HCT116 (cell line): ENCODE results near the gene TAP1. TPM values are rescaled to one million over a fixed set of nuclear protein-coding genes. Genes with fewer than 3 reads are reported as not detected.

Experiments used
- ATAC-seq: fragments of 200-7000 bp; cut with Tn5 transposase; 2 replicates; pipeline ENCODE4 v1.9.1; 2020; ENCODE audit warnings: mild to moderate bottlenecking, moderate library complexity
- BruUV-seq: library from RNA; stranded (reverse); fragments of 400-500 nt; replicated peaks from 2 replicates; lab custom pipeline; 2021; lab: Mats Ljungman, UMichigan
- CTCF ChIA-PET: fragments of 300-600 bp; sonication (Branson Sonifier 250); formaldehyde crosslinking; loops from one replicate; lab custom pipeline; 2021; ENCODE audit warnings: antibody characterized with exemption; lab: Charles Lee
- POLR2A ChIA-PET: fragments of 300-600, 350-600 bp; sonication (Branson Sonifier 250); formaldehyde crosslinking; loops from one replicate; lab custom pipeline; 2021; ENCODE audit warnings: antibody characterized with exemption; lab: Charles Lee
- RAD21 ChIA-PET, 2 experiments: fragments of 300-600 bp; sonication (Branson Sonifier 250); formaldehyde crosslinking; loops; one replicate each; lab custom pipeline; 2023; ENCODE audit warnings: low total read pairs in 2 of 2; ENCODE audit not compliant: uncharacterized antibody in 2 of 2, unreplicated experiment in 2 of 2, low non-redundant PET in 1 of 2; lab: Charles Lee
- DNase-seq: peaks from one replicate; pipeline ENCODE4 v3.0.0-alpha.2; 2010; ENCODE audit warnings: low read depth, low spot score
- H2AFZ ChIP-seq: fragments of 200-600 bp; shearing (Covaris generic), sonication (generic); 2 replicates; pipeline ENCODE4 v1.6.1; 2017; ENCODE audit warnings: low read depth, mixed run types, mixed read lengths, antibody characterized with exemption, low read length; ENCODE audit not compliant: poor library complexity, severe bottlenecking
- H3K27ac ChIP-seq: 2 replicates; pipeline ENCODE4 v1.5.1; 2012; ENCODE audit warnings: low read depth, low read length
- H3K27me3 ChIP-seq: fragments of 200-600 bp; sonication (generic); 2 replicates; pipeline ENCODE4 v1.6.1; 2016; ENCODE audit warnings: mixed run types, low read length, mixed read lengths; ENCODE audit not compliant: insufficient read depth
- H3K36me3 ChIP-seq, 2 experiments: fragments of 200-500 bp in 1 of 2; fragments of 200-600 bp in 1 of 2; sonication (Bioruptor generic) in 1 of 2; sonication (generic) in 1 of 2; 2 replicates each; pipeline versions ENCODE4 v1.5.1 to v1.6.1; 2014 to 2016; ENCODE audit warnings: low read length in 2 of 2, inconsistent platforms in 1 of 2, mixed read lengths in 1 of 2, mixed run types in 1 of 2; ENCODE audit not compliant: insufficient read depth in 2 of 2, control insufficient read depth in 1 of 2
- H3K4me1 ChIP-seq, 2 experiments: fragments of 200-600 bp in 1 of 2; sonication (generic) in 1 of 2; 2 replicates each; pipeline versions ENCODE4 v1.5.1 to v1.6.1; 2012 to 2017; ENCODE audit warnings: low read length in 2 of 2, inconsistent platforms in 1 of 2, mild to moderate bottlenecking in 1 of 2, mixed read lengths in 1 of 2, mixed run types in 1 of 2, moderate library complexity in 1 of 2; ENCODE audit not compliant: insufficient read depth in 2 of 2, control insufficient read depth in 1 of 2
- H3K4me2 ChIP-seq: fragments of 200-600 bp; sonication (generic); 2 replicates; pipeline ENCODE4 v1.6.1; 2017; ENCODE audit warnings: mixed run types, low read length, mixed read lengths
- H3K4me3 ChIP-seq, 2 experiments: fragments of 200-600 bp in 1 of 2; sonication (generic) in 1 of 2; replicated peaks in 1 of 2; 2 replicates each; pipeline ENCODE4 v1.5.1; 2011 to 2016; ENCODE audit warnings: low read length in 2 of 2, control low read depth in 1 of 2, low read depth in 1 of 2, mild to moderate bottlenecking in 1 of 2, mixed read lengths in 1 of 2, mixed run types in 1 of 2
- H3K79me2 ChIP-seq: fragments of 200-600 bp; sonication (generic); 2 replicates; pipeline ENCODE4 v1.6.1; 2017; ENCODE audit warnings: mild to moderate bottlenecking, mixed run types, low read length, moderate library complexity, mixed read lengths; ENCODE audit not compliant: insufficient read depth
- H3K9ac ChIP-seq: fragments of 200-600 bp; sonication (generic); 2 replicates; pipeline ENCODE4 v1.6.1; 2016; ENCODE audit warnings: low read length, mixed read lengths
- H3K9me2 ChIP-seq: fragments of 200-600 bp; sonication (generic), shearing (Covaris generic); 2 replicates; pipeline ENCODE4 v1.6.1; 2017; ENCODE audit warnings: mixed run types, mild to moderate bottlenecking, moderate library complexity; ENCODE audit not compliant: insufficient read depth
- H3K9me3 ChIP-seq, 2 experiments: fragments of 200-500 bp in 1 of 2; fragments of 200-600 bp in 1 of 2; sonication (Bioruptor generic) in 1 of 2; sonication (generic) in 1 of 2; 2 replicates each; pipeline ENCODE4 v1.6.1; 2014 to 2017; ENCODE audit warnings: low read length in 2 of 2, mixed read lengths in 2 of 2, inconsistent platforms in 1 of 2, low read depth in 1 of 2, mild to moderate bottlenecking in 1 of 2, mixed run types in 1 of 2, moderate library complexity in 1 of 2; ENCODE audit not compliant: control insufficient read depth in 1 of 2, insufficient read depth in 1 of 2
- H4K20me1 ChIP-seq: fragments of 200-600 bp; sonication (generic), shearing (Covaris generic); 2 replicates; pipeline ENCODE4 v1.6.1; 2017; ENCODE audit warnings: mixed run types, mild to moderate bottlenecking, moderate library complexity; ENCODE audit not compliant: insufficient read depth
- CBX3 ChIP-seq: IDR thresholded peaks from 2 replicates; pipeline ENCODE4 v1.6.1; 2012; ENCODE audit warnings: low read depth
- CEBPB ChIP-seq: IDR thresholded peaks from 2 replicates; pipeline ENCODE4 v1.6.1; 2012; ENCODE audit warnings: low read depth
- EGR1 ChIP-seq: IDR thresholded peaks from 2 replicates; pipeline ENCODE4 v1.6.1; 2012; ENCODE audit warnings: low read depth
- EZH2phosphoT487 ChIP-seq: fragments of 200-600 bp; IDR thresholded peaks from 2 replicates; pipeline ENCODE4 v1.6.1; 2018; ENCODE audit warnings: antibody characterized with exemption, borderline replicate concordance
- JUND ChIP-seq: IDR thresholded peaks from 2 replicates; pipeline ENCODE4 v1.6.1; 2012
- POLR2A ChIP-seq: IDR thresholded peaks from 2 replicates; pipeline ENCODE4 v1.7.0; 2011; ENCODE audit warnings: borderline replicate concordance; ENCODE audit not compliant: insufficient read depth, insufficient read length; ENCODE audit errors: extremely low read depth
- POLR2AphosphoS5 ChIP-seq: IDR thresholded peaks from 2 replicates; pipeline ENCODE4 v1.6.1; 2011; ENCODE audit warnings: mild to moderate bottlenecking, low read depth, low read length, moderate library complexity
- RAD21 ChIP-seq: IDR thresholded peaks from 2 replicates; pipeline ENCODE4 v1.6.1; 2012; ENCODE audit warnings: low read depth, mild to moderate bottlenecking
- SIN3A ChIP-seq: IDR thresholded peaks from 2 replicates; pipeline ENCODE4 v1.6.1; 2012; ENCODE audit warnings: low read depth
- SP1 ChIP-seq: IDR thresholded peaks from 2 replicates; pipeline ENCODE4 v1.6.1; 2012; ENCODE audit warnings: low read depth
- SRF ChIP-seq: IDR thresholded peaks from 2 replicates; pipeline ENCODE4 v1.6.1; 2012; ENCODE audit warnings: low read depth
- TCF7L2 ChIP-seq: IDR thresholded peaks from 2 replicates; pipeline ENCODE4 v1.7.0; 2011; ENCODE audit warnings: borderline replicate concordance, inconsistent platforms; ENCODE audit not compliant: insufficient read depth, insufficient read length; ENCODE audit errors: extremely low read depth
- YY1 ChIP-seq: IDR thresholded peaks from 2 replicates; pipeline ENCODE4 v1.6.1; 2011; ENCODE audit warnings: low read length, low read depth, moderate library complexity, mild to moderate bottlenecking; ENCODE audit not compliant: insufficient replicate concordance; ENCODE audit errors: extremely low read depth
- ZFX ChIP-seq: fragments of 450-650 bp; IDR thresholded peaks from 2 replicates; pipeline ENCODE4 v1.6.1; 2017
- ZNF274 ChIP-seq: fragments of 200-500 bp; sonication (Bioruptor generic); IDR thresholded peaks from 2 replicates; pipeline ENCODE4 v1.6.1; 2014; ENCODE audit warnings: mild to moderate bottlenecking, low read depth, low read length, inconsistent platforms
- intact Hi-C: fragments of 100-400 bp; cut with micrococcal nuclease; formaldehyde crosslinking; loops from 2 replicates; pipeline ENCODE4 v1.10.0; 2022
- total RNA-seq: library from RNA; stranded (reverse); gene quantifications from one replicate; pipeline ENCODE4 v1.2.1, GENCODE V29; 2021; ENCODE audit not compliant: unreplicated experiment
- TF ChIP-seq, protein P1 (sequence below): IDR thresholded peaks from 2 replicates; pipeline ENCODE4 v1.6.1; 2012
- TF ChIP-seq, protein P2 (sequence below), 3 experiments: fragments of 200-600 bp in 1 of 3; sonication (generic) in 1 of 3; IDR thresholded peaks in 2 of 3; conservative IDR thresholded peaks in 1 of 3; 2 replicates each; pipeline ENCODE4 v1.5.1; 2012 to 2017; ENCODE audit warnings: low read depth in 2 of 3, low read length in 2 of 3, antibody characterized with exemption in 1 of 3, borderline replicate concordance in 1 of 3, control low read depth in 1 of 3, mild to moderate bottlenecking in 1 of 3, mixed read lengths in 1 of 3, mixed run types in 1 of 3, moderate library complexity in 1 of 3; ENCODE audit not compliant: insufficient read depth in 1 of 3
- TF ChIP-seq, protein P3 (sequence below): IDR thresholded peaks from 2 replicates; pipeline ENCODE4 v1.6.1; 2011; ENCODE audit warnings: mild to moderate bottlenecking, low read length, moderate library complexity; ENCODE audit not compliant: insufficient replicate concordance; ENCODE audit errors: extremely low read depth
- TF ChIP-seq, protein P4 (sequence below): IDR thresholded peaks from 2 replicates; pipeline ENCODE4 v1.6.1; 2012

TAP1 gene
- total RNA-seq, 1 experiment from 2014 or later: 32.2 TPM

DNA sequence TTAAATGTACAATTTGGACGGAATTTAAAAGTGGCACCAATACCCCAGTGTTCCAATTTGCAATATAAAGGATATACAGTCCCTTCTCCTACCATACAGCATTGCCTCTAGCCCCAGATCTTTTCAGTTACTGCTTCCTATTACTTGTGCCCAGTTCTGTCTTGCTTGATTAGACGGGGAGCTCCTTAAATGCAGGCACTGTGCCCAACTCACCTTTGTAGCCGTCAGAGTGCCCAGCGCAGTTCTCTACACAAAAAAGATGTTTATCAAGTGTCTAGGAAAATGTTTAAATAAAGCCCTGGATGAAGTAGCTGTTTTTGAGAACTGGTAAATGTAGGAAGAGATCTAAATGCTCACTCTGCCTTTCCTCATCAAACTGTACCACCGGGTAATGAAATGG lies 22.6 kb downstream of the TAP1 start:
- Histone ChIP-seq H3K9ac (no peak overlapping the region), H3K27me3 (no peaks in the 10 kb centered on the region), H2AFZ (no peak overlapping the region), H3K4me2 (no peak overlapping the region)
- ChIA-PET POLR2A (no interaction called here), RAD21 (no interaction called here)
- TF ChIP-seq, protein P1, sequence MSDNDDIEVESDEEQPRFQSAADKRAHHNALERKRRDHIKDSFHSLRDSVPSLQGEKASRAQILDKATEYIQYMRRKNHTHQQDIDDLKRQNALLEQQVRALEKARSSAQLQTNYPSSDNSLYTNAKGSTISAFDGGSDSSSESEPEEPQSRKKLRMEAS: no peak
- TF ChIP-seq SRF: no peak
- TF ChIP-seq EZH2phosphoT487: no peak
- TF ChIP-seq, protein P2, sequence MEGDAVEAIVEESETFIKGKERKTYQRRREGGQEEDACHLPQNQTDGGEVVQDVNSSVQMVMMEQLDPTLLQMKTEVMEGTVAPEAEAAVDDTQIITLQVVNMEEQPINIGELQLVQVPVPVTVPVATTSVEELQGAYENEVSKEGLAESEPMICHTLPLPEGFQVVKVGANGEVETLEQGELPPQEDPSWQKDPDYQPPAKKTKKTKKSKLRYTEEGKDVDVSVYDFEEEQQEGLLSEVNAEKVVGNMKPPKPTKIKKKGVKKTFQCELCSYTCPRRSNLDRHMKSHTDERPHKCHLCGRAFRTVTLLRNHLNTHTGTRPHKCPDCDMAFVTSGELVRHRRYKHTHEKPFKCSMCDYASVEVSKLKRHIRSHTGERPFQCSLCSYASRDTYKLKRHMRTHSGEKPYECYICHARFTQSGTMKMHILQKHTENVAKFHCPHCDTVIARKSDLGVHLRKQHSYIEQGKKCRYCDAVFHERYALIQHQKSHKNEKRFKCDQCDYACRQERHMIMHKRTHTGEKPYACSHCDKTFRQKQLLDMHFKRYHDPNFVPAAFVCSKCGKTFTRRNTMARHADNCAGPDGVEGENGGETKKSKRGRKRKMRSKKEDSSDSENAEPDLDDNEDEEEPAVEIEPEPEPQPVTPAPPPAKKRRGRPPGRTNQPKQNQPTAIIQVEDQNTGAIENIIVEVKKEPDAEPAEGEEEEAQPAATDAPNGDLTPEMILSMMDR (IDR thresholded peaks at IDR 0.05 in 2 of 3, conservative IDR thresholded peaks at IDR 0.05 in 1 of 3; ENCODE audit: borderline replicate concordance in 1 of 3, insufficient read depth in 1 of 3, low read depth in 2 of 3, low read length in 2 of 3): no peak
- no peak for TF ChIP-seq ZFX
- TF ChIP-seq ZNF274: no peak
- TF ChIP-seq RAD21: no peak
- no peak for TF ChIP-seq CBX3
- TF ChIP-seq EGR1: no peak
- TF ChIP-seq JUND: no peak
- TF ChIP-seq POLR2A: no peak
- TF ChIP-seq, protein P3, sequence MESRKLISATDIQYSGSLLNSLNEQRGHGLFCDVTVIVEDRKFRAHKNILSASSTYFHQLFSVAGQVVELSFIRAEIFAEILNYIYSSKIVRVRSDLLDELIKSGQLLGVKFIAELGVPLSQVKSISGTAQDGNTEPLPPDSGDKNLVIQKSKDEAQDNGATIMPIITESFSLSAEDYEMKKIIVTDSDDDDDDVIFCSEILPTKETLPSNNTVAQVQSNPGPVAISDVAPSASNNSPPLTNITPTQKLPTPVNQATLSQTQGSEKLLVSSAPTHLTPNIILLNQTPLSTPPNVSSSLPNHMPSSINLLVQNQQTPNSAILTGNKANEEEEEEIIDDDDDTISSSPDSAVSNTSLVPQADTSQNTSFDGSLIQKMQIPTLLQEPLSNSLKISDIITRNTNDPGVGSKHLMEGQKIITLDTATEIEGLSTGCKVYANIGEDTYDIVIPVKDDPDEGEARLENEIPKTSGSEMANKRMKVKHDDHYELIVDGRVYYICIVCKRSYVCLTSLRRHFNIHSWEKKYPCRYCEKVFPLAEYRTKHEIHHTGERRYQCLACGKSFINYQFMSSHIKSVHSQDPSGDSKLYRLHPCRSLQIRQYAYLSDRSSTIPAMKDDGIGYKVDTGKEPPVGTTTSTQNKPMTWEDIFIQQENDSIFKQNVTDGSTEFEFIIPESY: no peak
- TF ChIP-seq SIN3A: no peak
- TF ChIP-seq SP1: no peak
- TF ChIP-seq, protein P4, sequence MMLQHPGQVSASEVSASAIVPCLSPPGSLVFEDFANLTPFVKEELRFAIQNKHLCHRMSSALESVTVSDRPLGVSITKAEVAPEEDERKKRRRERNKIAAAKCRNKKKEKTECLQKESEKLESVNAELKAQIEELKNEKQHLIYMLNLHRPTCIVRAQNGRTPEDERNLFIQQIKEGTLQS: no peak
- no peak for TF ChIP-seq YY1
- no peak for TF ChIP-seq TCF7L2
- TF ChIP-seq CEBPB: no peak
- TF ChIP-seq POLR2AphosphoS5: no peak
- TF ChIP-seq, all 23 proteins: peak for 0
- no TSS peak for BruUV-seq
- H3K4me3 ChIP-seq: no peak overlapping the region
- H3K4me1 ChIP-seq: no peaks in the 10 kb centered on the region
- ATAC-seq (no peak), DNase-seq (no peak)
- H3K27ac ChIP-seq: no peak overlapping the region
- no peaks in the 10 kb centered on the region for H3K79me2 ChIP-seq
- H3K9me2 ChIP-seq: no peaks in the 10 kb centered on the region
- no peaks in the 10 kb centered on the region for H3K9me3 ChIP-seq
- CTCF ChIA-PET: interaction anchor here (0.8 kb wide), 1 partner anchor 30 kb away, joined by 3 read pairs; no protein-coding TSS in a partner anchor
- intact Hi-C loops: no loop called here
- no peaks in the 10 kb centered on the region for H4K20me1 ChIP-seq
- peaks cover 12 to 50% of the 10 kb centered on the region in 2 experiments; a peak in 2 of 4 replicates for H3K36me3 ChIP-seq
